CD4-positive, alpha-beta T cell treated with Interleukin-1 beta for 1 hour (primary cell): ENCODE measurements around the gene ALK.

ENCODE experiments used
- DNase-seq, 2 donors: peaks; one replicate each; pipeline ENCODE4 v3.0.0-alpha.2; 2020 to 2022

ALK gene

GRCh38 chr2:29235411-29235810, 686.0 kb downstream of the ALK start:
- no peak for DNase-seq

DNA sequence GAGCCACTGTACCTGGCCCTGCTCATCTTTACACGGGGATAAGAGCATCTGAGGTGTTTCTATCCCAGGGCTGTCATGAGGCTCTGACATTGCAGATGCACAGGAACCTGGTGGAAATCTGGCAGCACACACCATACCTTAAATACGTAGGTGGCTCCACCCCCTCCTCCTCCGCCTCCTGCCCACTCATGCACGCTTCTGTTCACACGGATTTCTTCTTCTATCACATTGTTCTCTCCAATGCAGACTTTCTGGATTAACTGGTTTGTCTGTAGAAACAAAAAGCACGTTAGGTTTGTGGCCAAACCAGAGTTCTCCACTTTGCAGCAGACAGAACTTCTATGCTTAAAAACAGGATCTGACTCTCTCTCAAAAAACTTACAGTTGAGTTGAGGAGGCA, 688.0 kb downstream of the ALK start:
- DNase-seq: no peak

DNA sequence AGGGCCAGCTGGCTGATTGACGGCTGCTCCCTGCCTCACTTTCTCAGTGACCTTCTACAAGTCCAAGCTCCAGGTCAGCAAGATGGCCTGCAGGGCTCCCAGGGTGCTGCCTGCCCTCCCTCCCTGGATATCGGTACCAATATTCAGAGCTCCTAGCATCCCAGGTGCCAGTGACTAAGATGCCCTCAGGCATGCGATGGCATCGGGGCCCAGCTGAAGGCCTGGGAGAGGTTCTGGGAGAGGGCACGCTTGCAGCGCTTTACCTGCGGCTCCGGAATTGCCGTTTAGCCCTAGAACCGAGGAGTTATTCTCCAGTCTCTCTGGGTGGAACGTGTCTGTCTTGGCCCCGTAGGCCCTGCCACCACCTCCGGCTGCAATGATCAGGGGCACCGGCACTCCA, 689.3 kb downstream of the ALK start:
- DNase-seq: no peak

- no peak for DNase-seq
These were observed 691.7 kb downstream of the ALK start for GRCh38 chr2:29229640-29230039.

GRCh38 chr2:29228947-29229346, 692.4 kb downstream of the ALK start:
- no peak for DNase-seq

DNA sequence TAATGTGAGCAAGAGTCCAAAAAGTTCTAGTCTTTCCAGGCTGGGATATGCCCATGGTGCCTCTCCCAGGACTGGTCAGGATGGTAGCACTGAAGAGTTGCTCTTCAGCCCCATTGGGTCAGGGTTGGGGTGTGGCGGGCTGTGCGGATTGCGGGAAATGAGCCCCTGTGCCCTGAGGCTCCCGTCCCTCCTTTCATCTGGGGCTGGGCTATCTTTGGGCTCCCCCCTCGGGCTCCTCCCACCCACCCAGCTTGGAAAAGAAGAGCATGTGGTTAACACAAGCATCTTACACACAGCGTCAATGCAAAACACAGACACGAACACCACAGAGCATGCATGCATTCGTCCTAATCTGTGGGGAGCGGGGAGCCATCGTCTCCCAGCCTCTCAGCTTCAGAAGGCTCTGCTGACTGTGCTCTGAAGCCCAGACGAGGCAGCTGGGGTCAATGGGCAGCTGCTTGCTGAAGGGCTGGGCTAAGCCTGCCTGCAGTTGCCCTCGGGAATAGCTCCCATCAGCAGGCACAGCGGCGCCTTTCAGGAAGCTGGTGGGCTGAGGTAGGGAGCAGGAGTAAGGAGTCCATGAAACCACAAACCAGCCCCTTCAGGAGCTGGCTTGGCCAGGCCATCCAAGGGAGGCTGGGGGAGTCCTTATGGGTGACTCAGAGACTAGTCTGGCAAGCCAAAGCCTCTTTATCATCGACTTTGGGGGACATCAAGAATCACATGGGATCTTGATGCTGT, 693.3 kb downstream of the ALK start:
- no peak for DNase-seq

GRCh38 chr2:29226808-29227207, 694.6 kb downstream of the ALK start:
- no peak for DNase-seq

DNA sequence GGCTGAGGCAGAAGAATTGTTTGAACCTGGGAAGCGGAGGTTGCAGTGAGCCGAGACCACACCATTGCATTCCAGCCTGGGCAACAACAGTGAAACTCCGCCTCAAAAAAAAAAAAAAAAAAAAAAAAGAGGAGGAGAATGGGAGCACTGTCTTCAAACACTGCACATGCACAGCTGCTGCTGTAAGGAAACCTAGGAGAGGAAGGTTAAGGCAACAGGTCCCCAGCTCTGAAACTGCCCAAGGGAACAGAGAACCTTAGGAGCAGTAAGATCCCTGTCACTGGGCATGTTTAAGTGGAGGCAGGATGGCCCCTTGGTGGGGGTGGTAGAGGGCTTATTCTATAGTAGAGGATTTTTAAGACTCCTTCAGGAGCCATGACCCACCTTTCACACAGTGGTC, 695.0 kb downstream of the ALK start:
- no peak for DNase-seq

DNA sequence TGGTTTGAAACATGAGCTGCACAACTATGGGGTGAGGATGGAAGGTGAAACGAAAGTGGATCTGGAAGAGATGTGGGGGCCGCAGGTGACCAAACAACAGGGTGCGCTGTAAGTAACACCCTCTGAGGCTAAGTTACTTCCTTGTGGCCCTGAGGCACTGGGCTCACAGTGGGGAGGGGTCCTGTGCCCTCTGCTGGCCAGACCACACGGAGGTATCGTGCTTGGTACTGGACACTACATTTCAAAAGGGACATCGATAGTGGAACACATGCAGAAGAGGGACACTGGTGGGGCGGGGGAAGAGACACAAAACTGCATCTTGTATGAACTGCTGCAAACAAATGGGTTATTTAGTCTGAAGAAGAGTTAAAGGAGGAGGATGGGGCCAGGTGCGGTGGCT, 695.6 kb downstream of the ALK start:
- no peak for DNase-seq

- DNase-seq: no peak
These were observed 696.5 kb downstream of the ALK start for GRCh38 chr2:29224693-29225551.

- no peak for DNase-seq
These were observed 697.3 kb downstream of the ALK start for GRCh38 chr2:29223851-29224692.

GRCh38 chr2:29223257-29223656, 698.1 kb downstream of the ALK start:
- DNase-seq: no peak

DNA sequence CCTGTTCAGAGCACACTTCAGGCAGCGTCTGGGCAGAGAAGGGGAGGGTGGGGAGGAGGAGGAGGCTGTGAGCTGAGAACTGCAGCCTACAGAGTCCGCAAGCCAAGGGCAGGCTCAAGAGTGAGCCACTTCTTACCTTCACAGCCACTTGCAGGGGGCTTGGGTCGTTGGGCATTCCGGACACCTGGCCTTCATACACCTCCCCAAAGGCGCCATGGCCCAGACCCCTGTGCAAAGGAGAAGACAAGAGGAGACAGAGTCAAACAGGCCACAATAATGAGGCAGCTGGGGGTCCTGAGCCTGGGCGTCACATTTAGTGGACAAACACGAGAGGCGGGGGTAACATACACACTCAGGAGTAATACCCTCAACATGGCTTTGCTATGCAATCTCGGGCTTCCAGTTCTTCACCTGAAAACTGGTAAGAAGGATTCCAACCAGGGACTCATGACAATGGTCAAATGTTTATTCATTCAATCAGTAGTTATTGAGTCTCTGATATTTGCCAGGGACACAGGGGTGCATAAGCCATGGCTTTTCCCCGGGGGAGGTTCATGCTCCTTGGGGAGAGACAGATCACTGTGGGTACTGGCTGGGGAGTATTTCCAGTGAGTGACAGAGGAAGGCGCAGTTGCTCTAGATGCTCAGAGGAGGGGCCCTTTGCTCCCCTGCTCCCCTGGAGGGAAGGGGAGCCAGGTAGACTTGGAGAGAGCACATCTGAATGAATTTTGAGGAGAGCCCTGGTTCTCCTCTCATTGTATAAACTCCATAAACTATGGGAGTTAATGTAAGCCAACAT, 698.8 kb downstream of the ALK start:
- DNase-seq: no peak

DNA sequence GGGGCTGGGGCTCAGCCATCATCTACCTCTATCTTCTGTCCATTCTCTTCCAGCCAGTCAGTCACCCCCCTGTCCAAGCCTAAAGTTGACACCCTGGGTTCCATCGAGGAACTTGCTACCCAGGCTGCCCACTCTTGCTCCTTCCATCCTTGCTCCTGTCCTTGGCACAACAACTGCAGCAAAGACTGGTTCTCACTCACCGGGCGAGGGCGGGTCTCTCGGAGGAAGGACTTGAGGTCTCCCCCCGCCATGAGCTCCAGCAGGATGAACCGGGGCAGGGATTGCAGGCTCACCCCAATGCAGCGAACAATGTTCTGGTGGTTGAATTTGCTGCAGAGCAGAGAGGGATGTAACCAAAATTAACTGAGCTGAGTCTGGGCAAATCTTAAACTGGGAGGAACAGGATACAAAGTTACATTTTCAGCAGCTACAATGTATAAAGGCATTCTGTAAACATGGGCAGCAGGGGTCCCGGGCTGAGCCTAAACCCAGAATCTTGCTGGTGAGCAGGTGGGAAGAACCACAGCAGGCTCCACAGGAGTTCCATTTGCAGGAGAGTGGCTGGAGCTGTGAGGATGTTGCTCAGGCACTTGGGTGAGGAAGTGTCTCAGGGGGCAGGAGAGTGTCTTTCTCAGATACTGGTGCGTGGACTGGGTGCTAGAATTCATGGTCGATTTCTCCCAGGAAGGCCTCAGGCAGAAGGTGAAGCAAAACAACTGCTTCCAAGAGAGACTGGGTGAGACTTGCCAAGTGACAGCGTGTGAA, 700.7 kb downstream of the ALK start:
- DNase-seq: no peak

- DNase-seq: no peak
These were observed 702.0 kb downstream of the ALK start for GRCh38 chr2:29219374-29219773.

GRCh38 chr2:29218550-29219125, 702.7 kb downstream of the ALK start:
- no peak for DNase-seq

GRCh38 chr2:29218071-29218470, 703.3 kb downstream of the ALK start:
- DNase-seq: no peak

- DNase-seq: no peak
These were observed 704.8 kb downstream of the ALK start for GRCh38 chr2:29216609-29216909.

DNA sequence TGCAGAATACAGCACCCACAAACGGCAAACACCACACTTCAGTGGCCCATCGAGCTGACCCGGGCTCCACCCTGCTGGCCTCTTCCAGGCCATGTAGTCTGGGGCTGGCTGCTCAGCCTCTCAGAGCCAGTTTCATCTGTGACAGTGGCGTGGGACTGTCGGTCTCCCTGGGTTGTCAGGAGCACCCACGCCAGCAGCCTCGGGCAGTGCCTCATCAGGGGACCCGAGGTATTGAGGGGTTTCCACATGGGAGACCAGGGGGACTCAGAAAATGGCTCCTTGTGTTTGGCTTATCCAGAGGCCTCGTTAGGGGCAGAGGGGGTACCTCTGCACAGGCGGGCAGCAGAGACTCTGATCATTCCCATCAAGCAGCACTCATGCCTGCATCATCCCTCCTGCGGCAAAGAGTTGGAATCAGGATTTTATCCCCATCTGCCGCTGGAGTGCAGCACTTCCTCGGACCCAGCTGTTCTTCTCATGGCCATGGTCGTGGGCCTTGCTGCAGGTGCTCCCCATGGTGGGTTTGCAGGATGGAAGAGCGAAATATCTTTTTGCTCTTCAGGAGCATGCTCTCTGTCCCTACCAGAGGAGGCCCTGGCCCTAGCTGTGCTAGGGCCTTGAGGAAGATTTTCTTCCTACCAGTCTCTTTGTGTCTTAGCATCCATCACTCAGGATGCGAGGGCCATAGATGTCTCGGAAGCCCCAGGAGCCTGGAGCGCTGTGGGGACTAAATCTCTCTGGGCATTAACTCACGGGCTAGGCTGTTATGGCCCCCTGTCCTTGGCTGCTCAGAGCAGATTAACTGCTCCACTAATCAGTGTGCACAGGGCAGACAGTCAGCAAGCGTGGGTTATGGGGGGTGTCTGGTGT, 705.4 kb downstream of the ALK start:
- no peak for DNase-seq

GRCh38 chr2:29215073-29215472, 706.3 kb downstream of the ALK start:
- no peak for DNase-seq

- no peak for DNase-seq
These were observed 707.5 kb downstream of the ALK start for GRCh38 chr2:29213888-29214291.
